Measurements from ENCODE around the gene DKKL1.

- no peak for TF ChIP-seq EP300 (IDR thresholded peaks at IDR 0.05)
- TF ChIP-seq, protein P1, sequence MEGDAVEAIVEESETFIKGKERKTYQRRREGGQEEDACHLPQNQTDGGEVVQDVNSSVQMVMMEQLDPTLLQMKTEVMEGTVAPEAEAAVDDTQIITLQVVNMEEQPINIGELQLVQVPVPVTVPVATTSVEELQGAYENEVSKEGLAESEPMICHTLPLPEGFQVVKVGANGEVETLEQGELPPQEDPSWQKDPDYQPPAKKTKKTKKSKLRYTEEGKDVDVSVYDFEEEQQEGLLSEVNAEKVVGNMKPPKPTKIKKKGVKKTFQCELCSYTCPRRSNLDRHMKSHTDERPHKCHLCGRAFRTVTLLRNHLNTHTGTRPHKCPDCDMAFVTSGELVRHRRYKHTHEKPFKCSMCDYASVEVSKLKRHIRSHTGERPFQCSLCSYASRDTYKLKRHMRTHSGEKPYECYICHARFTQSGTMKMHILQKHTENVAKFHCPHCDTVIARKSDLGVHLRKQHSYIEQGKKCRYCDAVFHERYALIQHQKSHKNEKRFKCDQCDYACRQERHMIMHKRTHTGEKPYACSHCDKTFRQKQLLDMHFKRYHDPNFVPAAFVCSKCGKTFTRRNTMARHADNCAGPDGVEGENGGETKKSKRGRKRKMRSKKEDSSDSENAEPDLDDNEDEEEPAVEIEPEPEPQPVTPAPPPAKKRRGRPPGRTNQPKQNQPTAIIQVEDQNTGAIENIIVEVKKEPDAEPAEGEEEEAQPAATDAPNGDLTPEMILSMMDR (IDR thresholded peaks at IDR 0.05): no peak
Observed at GRCh38 chr19:49315111-49315510, 48.6 kb upstream of the DKKL1 start.
